Stimulated activated CD4-positive, alpha-beta T cell treated with anti-CD3 and anti-CD28 coated beads, Interleukin-4, amount 100 ng/mL, for 1 hour (primary cell): ENCODE results near the gene LIMS1.
A peak's percentile ranks its signal among the peaks of the same experiment; 100 is the strongest.
"Not testable (repeated sequence)": the region's sequence is repeated elsewhere in the genome, so short reads cannot be mapped to it uniquely, and the experiment has no call there.

Experiments used
- DNase-seq: peaks from one replicate; pipeline ENCODE4 v3.0.0-alpha.2; 2020

LIMS1 gene

GRCh38 chr2:108553209-108553919 is 19.1 kb downstream of the LIMS1 start:
- no peak for DNase-seq

GRCh38 chr2:108554528-108554927 is 20.3 kb downstream of the LIMS1 start:
- no peak for DNase-seq

DNA sequence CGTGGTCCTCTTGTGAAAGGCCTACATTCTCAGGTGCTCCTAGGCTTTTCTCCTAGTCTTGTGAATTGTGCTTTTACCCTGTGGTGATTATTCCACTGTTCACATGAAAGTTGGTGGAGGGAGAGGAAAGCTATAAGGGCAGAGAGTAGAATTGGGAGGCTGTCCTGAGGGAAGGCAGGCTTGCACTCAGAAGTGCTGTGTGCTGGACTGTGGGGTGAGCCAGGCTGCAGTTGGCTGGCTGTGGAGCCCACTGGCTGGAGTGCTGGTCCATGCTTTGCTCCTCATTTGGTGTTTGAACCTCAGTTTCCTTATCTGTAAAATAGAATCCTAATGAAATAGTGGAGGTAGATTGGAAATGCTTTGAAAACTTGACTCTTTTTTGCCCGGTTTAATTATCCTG is 21.3 kb downstream of the LIMS1 start:
- DNase-seq: no peak

DNA sequence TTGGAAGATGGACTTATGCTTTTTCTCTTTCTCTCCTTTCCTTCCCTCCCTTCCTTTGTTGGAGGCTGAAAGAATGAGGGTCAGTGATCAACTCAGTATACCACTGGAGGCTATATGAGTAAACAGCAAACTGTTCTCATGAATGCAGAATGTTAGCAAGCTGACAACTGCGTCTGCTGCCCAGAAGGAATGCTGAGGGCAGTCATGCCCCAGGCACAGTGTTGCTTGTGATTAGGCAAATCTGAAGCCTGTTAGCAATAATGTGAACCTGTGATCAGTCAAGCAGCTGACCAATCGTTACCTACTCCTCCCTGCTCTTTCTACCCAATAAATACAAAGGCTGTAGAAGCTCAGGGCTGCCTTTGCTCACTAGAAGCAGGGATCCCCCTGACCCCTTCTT is 22.3 kb downstream of the LIMS1 start:
- not testable (repeated sequence) for DNase-seq

DNA sequence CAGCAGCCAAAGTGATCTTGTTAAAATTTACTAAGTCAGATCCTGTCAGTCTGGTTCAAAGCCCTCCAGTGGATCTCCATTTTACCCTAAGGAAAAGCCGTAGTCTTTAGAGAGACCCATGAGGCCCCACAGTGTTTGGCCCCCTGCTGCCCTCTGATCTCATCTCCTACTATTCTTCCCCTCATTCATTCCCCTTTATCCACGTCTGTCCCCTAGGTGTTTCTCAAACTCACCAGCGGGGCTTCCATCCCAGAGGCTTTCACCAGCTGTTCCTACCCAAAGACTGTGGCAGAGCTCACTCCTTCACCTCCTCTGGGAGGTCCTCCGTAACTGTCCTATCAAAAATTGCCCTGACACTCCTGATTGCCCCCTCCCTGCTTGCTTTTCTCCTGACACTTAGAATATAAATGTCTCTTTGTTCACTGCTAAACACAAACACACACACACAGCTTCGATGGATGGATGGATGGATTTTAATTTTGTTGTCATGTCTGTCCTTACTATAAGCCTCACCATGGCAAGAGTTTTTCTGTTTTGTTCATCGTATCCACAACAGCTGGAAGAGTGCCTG is 26.1 kb downstream of the LIMS1 start:
- DNase-seq: no peak

DNA sequence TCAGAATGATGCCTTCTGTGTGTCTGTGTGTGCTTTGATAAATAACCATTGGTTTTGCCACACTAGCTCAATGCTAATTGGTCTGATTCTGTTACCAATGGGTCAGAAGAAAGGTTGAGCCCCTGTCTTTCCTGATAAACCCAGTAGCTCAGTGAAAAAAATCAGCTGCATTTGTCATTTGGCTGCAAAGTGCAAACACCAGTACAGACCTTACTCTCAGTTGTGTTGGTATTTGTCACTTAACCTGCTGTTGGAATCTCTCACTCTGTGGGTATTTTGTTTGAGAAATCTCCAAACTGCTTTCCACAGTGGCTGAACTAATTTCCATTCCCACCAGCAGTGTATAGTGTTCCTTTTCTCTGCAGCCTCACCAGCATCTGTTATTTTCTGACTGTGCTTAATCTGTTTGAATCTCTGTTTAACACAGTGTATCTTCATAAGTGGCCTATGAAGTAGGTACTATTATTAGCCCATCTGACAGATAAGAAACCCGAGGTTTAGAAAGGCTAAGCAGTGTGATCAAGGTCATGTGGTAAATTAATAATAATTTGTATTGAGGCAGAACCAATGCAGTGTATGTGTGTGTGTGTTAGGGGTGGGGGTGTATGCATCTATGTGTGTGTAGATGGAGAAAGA is 26.7 kb downstream of the LIMS1 start:
- DNase-seq: no peak

DNA sequence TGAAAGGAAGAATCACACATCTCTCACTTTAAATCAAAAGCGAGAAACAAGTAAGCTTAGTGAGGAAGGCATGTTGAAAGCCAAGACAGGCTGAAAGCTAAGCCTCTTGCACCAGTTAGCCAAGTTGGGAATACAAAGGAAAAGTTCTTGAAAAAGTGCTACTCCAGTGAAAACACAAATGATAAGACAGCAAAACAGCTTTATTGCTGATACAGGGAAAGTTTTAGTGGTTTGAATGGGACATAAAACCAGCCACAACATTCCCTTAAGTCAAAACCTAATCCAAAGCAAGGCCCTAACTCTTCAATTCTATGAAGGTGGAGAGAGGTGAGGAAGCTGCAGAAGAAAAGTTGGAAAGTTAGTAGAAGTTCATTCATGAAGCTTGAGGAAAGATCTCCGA is 28.0 kb downstream of the LIMS1 start:
- no peak for DNase-seq

DNA sequence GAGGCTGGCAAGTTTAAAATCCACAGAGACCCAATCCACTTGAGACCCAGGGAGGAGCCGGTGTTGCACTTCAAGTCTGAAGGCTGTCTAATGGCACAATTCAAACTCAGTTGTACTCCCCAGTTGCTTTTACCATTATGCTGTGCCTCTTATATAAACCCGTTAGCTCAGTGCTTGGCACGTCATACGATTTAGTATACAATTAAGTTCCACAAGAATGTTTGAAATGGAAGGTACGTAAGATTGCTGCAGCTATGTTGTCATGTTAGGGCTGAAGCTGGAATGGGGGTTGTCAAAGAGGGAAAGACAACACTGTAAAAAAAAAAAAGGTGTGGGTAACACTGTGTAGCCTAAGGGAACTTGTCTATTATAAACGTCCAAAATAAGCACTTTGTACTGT is 30.2 kb downstream of the LIMS1 start:
- no peak for DNase-seq

DNA sequence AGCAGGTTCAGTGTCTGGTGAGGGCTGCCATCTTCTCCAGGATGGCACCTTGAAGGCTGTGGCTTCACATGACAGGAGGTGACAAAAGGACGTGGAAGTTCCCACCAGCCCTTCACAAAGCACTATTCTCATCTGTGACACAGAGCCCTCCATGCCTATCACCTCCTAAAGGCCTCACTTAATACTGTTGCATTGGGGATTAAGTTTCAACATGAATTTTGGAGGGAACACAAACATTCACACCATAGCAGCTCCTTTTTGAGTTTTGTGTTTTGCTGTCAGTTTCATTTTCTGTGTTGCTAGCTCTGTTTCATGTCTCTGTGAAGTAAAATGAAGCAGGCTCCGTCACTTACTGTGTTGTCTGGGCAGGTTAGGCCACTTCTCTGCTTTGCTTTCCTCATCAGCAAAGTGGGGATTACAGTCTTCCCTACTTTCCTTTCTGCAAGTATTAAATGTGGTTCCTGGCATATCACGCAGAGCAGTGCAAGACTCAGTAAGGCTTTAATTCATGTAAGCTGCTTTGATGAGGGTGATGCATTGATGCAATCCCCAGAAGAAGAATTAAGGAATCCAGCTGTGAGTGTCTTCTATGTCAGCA is 31.6 kb downstream of the LIMS1 start:
- DNase-seq: no peak

DNA sequence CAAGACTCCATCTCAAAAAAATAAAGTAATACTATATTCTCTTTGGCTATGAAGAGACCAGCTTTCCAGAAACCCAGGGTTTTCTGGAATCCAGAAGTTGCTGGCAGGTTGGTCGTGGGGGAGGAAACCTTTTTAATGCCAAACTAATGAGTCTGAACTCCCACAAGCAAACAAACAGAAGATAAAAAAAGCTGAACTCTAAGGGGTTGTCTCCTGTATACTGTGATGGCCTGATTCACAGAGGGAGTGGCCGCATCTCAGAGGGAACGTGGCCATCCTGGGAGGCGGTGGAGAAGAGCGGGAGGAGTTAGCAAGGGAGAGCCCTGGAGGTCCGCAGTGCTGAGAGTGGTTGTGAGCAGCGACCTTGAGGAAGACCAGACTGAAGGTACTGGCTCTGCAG is 36.1 kb downstream of the LIMS1 start:
- no peak for DNase-seq

- DNase-seq: no peak
These were observed 37.0 kb downstream of the LIMS1 start for GRCh38 chr2:108571286-108571685.

DNA sequence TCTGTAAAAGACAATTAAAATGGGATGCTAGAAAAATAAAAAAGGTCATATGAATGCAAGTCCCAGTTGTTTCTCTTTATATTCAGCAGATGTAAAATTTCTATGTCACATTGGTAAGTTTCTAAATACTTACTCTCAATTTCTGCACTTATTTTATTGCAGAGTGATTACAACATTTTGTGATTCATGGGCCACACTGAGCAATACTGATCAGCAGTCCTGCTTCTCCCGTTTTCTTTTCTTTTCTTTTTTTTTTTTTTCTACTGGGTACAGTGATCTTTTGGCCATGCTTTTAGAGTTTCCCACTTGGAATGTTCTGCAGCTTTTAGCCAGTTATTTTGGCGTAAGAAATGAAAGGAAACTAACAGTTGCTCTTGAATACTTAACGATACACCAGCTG is 38.8 kb downstream of the LIMS1 start:
- DNase-seq: no peak

DNA sequence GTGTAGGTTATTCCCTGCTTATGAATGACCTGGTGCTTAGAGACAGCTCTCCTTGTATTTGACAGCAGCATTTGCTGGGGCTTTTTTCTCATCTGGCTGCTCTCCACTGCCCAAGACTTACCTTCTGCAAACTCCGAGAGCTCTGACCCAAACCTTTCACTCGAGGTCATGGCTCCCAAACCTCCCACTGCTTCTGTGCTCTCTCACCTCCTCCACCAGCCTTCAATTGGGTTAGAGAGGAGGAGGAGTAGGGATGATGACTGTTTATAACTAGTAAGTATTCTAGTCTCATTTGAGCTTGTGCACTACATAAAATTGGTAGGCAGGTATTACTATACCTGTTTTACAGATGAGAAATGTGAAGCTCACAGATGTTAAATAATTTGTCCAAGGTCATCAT is 40.1 kb downstream of the LIMS1 start:
- DNase-seq: no peak

DNA sequence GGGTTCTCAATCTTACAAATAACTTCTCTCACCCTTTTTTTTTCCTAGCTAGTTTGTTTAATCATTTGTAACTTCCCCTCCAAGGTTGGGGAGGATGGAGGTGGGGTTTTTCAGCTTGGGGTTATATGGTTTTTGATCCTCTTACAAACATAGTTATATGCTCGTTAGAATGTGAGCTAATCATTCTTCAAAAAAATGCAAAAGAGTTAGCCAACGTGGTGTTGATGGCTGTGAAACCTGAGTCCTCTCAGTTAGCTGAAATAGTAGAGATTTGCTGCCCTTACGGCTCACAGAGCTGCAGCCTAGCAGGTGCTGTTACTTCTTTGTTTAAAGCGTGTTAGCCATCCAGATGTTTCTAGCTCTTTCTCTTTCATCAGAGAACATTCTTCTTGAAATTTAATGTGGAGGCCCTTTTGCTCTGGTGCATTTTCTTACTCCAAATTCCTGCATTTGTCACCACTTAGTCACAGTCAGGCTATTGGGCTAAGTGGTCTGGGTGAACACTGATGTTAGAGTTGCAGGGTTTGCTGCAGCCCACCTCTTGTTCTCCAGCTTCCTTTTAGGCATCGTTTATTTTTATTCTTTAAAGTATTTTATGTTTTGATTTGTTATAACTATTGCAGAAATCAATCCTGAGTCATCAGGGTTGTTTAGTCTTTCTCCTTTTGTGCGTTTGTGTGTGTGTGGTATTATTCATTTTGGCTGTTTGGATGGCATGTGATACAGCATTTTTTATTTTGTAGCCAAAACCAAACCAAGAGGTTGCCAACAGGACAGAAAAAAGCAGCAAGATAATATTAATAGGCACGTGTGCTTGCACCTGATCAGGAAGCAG is 41.1 kb downstream of the LIMS1 start:
- DNase-seq: no peak

GRCh38 chr2:108577099-108577498 is 42.8 kb downstream of the LIMS1 start:
- no peak for DNase-seq

GRCh38 chr2:108579623-108580022 is 45.4 kb downstream of the LIMS1 start:
- no peak for DNase-seq

DNA sequence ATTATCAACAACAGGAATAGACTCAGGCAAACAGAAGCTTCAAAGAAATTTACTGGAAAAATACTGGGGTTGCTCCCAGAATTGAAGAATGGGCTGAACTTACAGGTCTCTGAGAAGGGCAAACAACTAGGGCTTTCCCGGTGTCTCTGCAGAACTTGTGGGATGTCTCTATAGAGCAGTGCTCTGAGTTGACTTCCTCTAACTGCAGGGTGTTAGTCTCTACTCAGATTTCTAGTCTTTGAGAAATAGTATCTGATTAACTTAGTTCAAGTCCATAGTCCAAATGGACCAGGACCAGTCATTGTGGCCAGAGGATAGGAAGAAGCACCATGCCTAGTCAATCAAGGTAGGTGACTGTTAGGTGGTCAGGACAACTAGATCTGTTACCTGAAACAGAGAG is 45.8 kb downstream of the LIMS1 start:
- no peak for DNase-seq

DNA sequence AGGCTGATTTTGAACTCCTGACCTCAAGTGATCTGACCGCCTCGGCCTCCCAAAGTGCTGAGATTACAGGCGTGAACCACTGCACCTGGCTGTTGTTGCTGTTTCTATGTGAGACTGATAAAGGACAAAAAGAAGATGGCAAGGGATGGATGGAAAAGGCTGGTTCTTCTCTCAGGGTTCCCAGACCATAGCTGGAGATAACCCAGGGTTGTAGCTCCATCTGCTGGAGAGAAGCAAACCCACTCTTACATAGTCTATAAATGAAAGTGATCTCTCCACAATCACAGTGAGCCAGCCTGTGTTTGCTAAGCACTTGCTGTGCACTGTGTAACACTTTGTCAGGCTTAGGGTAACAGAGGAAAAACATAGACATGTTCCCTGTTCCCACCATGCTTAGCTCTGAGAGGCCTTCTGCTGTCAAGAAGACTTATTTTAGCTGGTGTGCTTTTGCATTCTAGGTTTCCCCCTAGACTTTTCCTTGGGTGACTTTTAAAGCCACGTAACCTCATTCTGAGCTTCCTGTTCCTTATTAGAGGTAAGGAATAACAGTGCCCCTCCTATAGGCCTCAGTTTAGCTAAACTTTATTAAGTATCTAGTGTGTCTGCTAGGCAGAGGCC is 49.7 kb downstream of the LIMS1 start:
- peak; percentile 31 for DNase-seq

DNA sequence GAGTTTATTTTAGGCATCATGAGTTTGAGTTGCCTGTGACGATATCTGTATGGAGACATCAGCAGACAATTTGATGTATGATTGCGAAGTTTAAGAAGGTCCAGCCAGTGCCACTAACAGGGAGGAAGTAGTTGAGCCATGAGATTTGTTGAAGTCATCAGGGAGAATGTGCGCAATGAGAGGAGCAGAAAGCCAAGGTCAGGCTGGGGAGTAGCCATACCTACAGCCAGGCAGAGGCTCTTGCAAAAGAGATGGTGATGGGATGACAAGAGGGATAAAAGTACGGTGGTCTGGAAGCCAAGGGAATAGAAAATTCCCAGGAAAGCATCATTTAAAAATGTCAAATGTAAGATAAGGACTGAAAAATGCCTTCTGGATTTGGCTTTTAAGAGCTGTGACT is 51.2 kb downstream of the LIMS1 start:
- no peak for DNase-seq

GRCh38 chr2:108586116-108586515 is 51.8 kb downstream of the LIMS1 start:
- DNase-seq: no peak

DNA sequence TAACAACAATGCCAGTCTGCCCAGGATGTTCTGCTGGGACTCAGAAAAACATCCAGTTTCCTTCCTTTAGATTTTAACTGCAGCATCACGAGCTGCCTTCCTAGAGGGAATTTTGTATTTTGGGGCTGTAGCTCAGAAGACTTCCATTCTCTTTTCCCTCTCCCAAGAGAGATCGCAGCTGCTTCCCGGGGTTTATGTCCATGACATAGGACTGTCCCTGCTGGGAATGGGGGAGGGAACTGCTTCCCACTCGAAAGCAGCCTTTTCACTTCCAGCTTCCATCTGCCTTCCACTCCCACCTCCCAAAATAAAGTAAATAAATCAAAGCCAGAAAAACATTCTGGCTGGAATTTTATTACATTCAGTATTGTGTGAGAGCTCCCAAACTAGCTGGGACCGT is 52.4 kb downstream of the LIMS1 start:
- no peak for DNase-seq

- DNase-seq: no peak
These were observed 53.4 kb downstream of the LIMS1 start for GRCh38 chr2:108587621-108588020.
